HEK293 (cell line): Measurements from ENCODE around the gene NLGN1.
"Not testable (repeated sequence)": the region's sequence is repeated elsewhere in the genome, so short reads cannot be mapped to it uniquely, and the experiment has no call there.

Source experiments
- CTCF ChIA-PET: fragments of 350-600 bp; formaldehyde crosslinking; extraction: SDS; loops from one replicate; lab custom pipeline; 2021; ENCODE audit warnings: antibody characterized with exemption; lab: Yijun Ruan, JAX
- POLR2A ChIA-PET: fragments of 300-600 bp; formaldehyde crosslinking; extraction: SDS; loops from one replicate; lab custom pipeline; 2020; ENCODE audit warnings: antibody characterized with exemption, inconsistent platforms; lab: Yijun Ruan, JAX
- H3K27ac ChIP-seq: fragments of 200-500 bp; sonication (Bioruptor generic); 2 replicates; pipeline ENCODE4 v1.5.1; 2014; ENCODE audit warnings: low read depth, low read length, control low read depth, inconsistent platforms; ENCODE audit errors: extremely low read depth
- H3K36me3 ChIP-seq, 2 experiments: fragments of 200-500 bp in 1 of 2; sonication (Bioruptor generic) in 1 of 2; 1 replicate in 1 of 2; 2 replicates in 1 of 2; pipeline ENCODE4 v1.5.1; 2014 to 2017; ENCODE audit warnings: inconsistent platforms in 2 of 2, low read length in 2 of 2; ENCODE audit not compliant: control insufficient read depth in 2 of 2, insufficient read depth in 1 of 2
- H3K4me1 ChIP-seq: fragments of 200-500 bp; sonication (Bioruptor generic); 2 replicates; pipeline ENCODE4 v1.5.1; 2014; ENCODE audit warnings: mild to moderate bottlenecking, low read length, inconsistent platforms; ENCODE audit not compliant: control insufficient read depth, insufficient read depth
- H3K4me3 ChIP-seq: 2 replicates; pipeline ENCODE4 v1.5.1; 2011; ENCODE audit warnings: low read depth, mild to moderate bottlenecking, control low read depth, low read length, moderate library complexity
- H3K9me3 ChIP-seq: fragments of 200-500 bp; sonication (Bioruptor generic); 2 replicates; pipeline ENCODE4 v1.5.1; 2014; ENCODE audit warnings: low read depth, low read length, inconsistent platforms; ENCODE audit not compliant: control insufficient read depth, insufficient read depth
- GLI2 ChIP-seq: fragments of 450-650 bp; formaldehyde crosslinking; IDR thresholded peaks from 2 replicates; pipeline ENCODE4; 2017; ENCODE audit warnings: missing biosample characterization, missing genetic modification characterization, low read depth, borderline replicate concordance
- GLI4 ChIP-seq: fragments of 450-650 bp; formaldehyde crosslinking; IDR thresholded peaks from 2 replicates; pipeline ENCODE4 v1.5.1; 2016; ENCODE audit warnings: missing biosample characterization, missing genetic modification characterization
- IKZF3 ChIP-seq: fragments of 450-650 bp; IDR thresholded peaks from 2 replicates; pipeline ENCODE4 v1.5.0; 2018; ENCODE audit warnings: missing biosample characterization, mild to moderate bottlenecking, missing genetic modification characterization, moderate library complexity
- MEIS1 ChIP-seq: sonication (generic); formaldehyde crosslinking; IDR thresholded peaks from 2 replicates; pipeline ENCODE4 v1.8.1; 2022; ENCODE audit warnings: missing genetic modification reagents, mild to moderate bottlenecking, borderline replicate concordance
- MYNN ChIP-seq: fragments of 450-650 bp; formaldehyde crosslinking; IDR thresholded peaks from 2 replicates; pipeline ENCODE4 v1.5.1; 2016; ENCODE audit warnings: missing biosample characterization, missing genetic modification characterization, borderline replicate concordance
- MZF1 ChIP-seq: fragments of 450-650 bp; formaldehyde crosslinking; IDR thresholded peaks from 2 replicates; pipeline ENCODE4 v1.5.1; 2017; ENCODE audit warnings: missing biosample characterization, missing genetic modification characterization, borderline replicate concordance
- ZNF133 ChIP-seq: fragments of 450-650 bp; formaldehyde crosslinking; IDR thresholded peaks from 2 replicates; pipeline ENCODE4 v1.5.1; 2016; ENCODE audit warnings: missing biosample characterization, missing genetic modification characterization
- ZNF169 ChIP-seq: fragments of 450-650 bp; formaldehyde crosslinking; IDR thresholded peaks from 2 replicates; pipeline ENCODE4 v1.5.1; 2016; ENCODE audit warnings: missing biosample characterization, missing genetic modification characterization
- ZNF214 ChIP-seq: fragments of 450-650 bp; formaldehyde crosslinking; IDR thresholded peaks from 2 replicates; pipeline ENCODE4 v1.5.1; 2017; ENCODE audit warnings: missing biosample characterization, mild to moderate bottlenecking, missing genetic modification characterization, borderline replicate concordance
- ZNF248 ChIP-seq: fragments of 450-650 bp; formaldehyde crosslinking; IDR thresholded peaks from 2 replicates; pipeline ENCODE4 v1.5.1; 2017; ENCODE audit warnings: missing biosample characterization, missing genetic modification characterization
- ZNF292 ChIP-seq: fragments of 450-650 bp; formaldehyde crosslinking; IDR thresholded peaks from 2 replicates; pipeline ENCODE4 v1.5.1; 2016; ENCODE audit warnings: low read depth, missing biosample characterization, missing genetic modification characterization, borderline replicate concordance
- ZNF350 ChIP-seq: fragments of 450-650 bp; formaldehyde crosslinking; IDR thresholded peaks from 2 replicates; pipeline ENCODE4 v1.5.0; 2017; ENCODE audit warnings: missing biosample characterization, mild to moderate bottlenecking, missing genetic modification characterization
- ZNF37A ChIP-seq: fragments of 450-650 bp; IDR thresholded peaks from 2 replicates; pipeline ENCODE4 v1.5.1; 2018; ENCODE audit warnings: missing biosample characterization, missing genetic modification characterization
- ZNF433 ChIP-seq: fragments of 450-650 bp; formaldehyde crosslinking; IDR thresholded peaks from 2 replicates; pipeline ENCODE4 v1.5.1; 2016; ENCODE audit warnings: missing biosample characterization, missing genetic modification characterization, low read depth
- ZNF529 ChIP-seq: fragments of 450-650 bp; formaldehyde crosslinking; IDR thresholded peaks from 2 replicates; pipeline ENCODE4 v1.5.1; 2017; ENCODE audit warnings: missing genetic modification characterization, missing biosample characterization; ENCODE audit not compliant: insufficient replicate concordance
- ZNF530 ChIP-seq: fragments of 450-650 bp; formaldehyde crosslinking; IDR thresholded peaks from 2 replicates; pipeline ENCODE4 v1.5.1; 2016; ENCODE audit warnings: low read depth, missing biosample characterization, missing genetic modification characterization
- ZNF561 ChIP-seq: fragments of 450-650 bp; IDR thresholded peaks from 2 replicates; pipeline ENCODE4 v1.5.1; 2018; ENCODE audit warnings: missing biosample characterization, missing genetic modification characterization, borderline replicate concordance
- ZNF600 ChIP-seq: fragments of 450-650 bp; formaldehyde crosslinking; IDR thresholded peaks from 2 replicates; pipeline ENCODE4 v1.5.1; 2016; ENCODE audit warnings: missing biosample characterization, missing genetic modification characterization
- ZNF629 ChIP-seq: fragments of 450-650 bp; formaldehyde crosslinking; IDR thresholded peaks from 2 replicates; pipeline ENCODE4 v1.5.1; 2017; ENCODE audit warnings: missing biosample characterization, missing genetic modification characterization
- ZNF76 ChIP-seq: fragments of 450-650 bp; formaldehyde crosslinking; IDR thresholded peaks from 2 replicates; pipeline ENCODE4; 2016; ENCODE audit warnings: low read depth, missing biosample characterization, missing genetic modification characterization, borderline replicate concordance
- TF ChIP-seq, protein P1 (sequence below): fragments of 450-650 bp; formaldehyde crosslinking; IDR thresholded peaks from 2 replicates; pipeline ENCODE4 v1.5.1; 2016; ENCODE audit warnings: missing biosample characterization, missing genetic modification characterization, borderline replicate concordance
- TF ChIP-seq, protein P2 (sequence below): fragments of 450-650 bp; formaldehyde crosslinking; IDR thresholded peaks from 2 replicates; pipeline ENCODE4 v1.5.1; 2016; ENCODE audit warnings: missing biosample characterization, missing genetic modification characterization
- TF ChIP-seq, protein P3 (sequence below): IDR thresholded peaks from 2 replicates; pipeline ENCODE4 v1.6.1; 2011; ENCODE audit warnings: mild to moderate bottlenecking, low read depth, low read length, borderline replicate concordance

The NLGN1 gene

GRCh38 chr3:174204765-174205164 is 807.2 kb downstream of the NLGN1 start (continued):
- TF ChIP-seq, protein P1, sequence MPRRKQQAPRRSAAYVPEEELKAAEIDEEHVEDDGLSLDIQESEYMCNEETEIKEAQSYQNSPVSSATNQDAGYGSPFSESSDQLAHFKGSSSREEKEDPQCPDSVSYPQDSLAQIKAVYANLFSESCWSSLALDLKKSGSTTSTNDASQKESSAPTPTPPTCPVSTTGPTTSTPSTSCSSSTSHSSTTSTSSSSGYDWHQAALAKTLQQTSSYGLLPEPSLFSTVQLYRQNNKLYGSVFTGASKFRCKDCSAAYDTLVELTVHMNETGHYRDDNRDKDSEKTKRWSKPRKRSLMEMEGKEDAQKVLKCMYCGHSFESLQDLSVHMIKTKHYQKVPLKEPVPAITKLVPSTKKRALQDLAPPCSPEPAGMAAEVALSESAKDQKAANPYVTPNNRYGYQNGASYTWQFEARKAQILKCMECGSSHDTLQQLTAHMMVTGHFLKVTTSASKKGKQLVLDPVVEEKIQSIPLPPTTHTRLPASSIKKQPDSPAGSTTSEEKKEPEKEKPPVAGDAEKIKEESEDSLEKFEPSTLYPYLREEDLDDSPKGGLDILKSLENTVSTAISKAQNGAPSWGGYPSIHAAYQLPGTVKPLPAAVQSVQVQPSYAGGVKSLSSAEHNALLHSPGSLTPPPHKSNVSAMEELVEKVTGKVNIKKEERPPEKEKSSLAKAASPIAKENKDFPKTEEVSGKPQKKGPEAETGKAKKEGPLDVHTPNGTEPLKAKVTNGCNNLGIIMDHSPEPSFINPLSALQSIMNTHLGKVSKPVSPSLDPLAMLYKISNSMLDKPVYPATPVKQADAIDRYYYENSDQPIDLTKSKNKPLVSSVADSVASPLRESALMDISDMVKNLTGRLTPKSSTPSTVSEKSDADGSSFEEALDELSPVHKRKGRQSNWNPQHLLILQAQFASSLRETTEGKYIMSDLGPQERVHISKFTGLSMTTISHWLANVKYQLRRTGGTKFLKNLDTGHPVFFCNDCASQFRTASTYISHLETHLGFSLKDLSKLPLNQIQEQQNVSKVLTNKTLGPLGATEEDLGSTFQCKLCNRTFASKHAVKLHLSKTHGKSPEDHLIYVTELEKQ (tag by site-specific recombination), result no peak
- TF ChIP-seq ZNF529 (tag by site-specific recombination), result no peak
- no peak for TF ChIP-seq ZNF133 (tag by site-specific recombination)
- TF ChIP-seq IKZF3 (tag by site-specific recombination), result no peak
- TF ChIP-seq GLI2, result no peak
- no peak for TF ChIP-seq ZNF248 (tag by site-specific recombination)

GRCh38 chr3:174206607-174207192 is 809.2 kb downstream of the NLGN1 start:
- Histone ChIP-seq H3K36me3 (no peaks in the 10 kb centered on the region), H3K4me3 (no peak overlapping the region), H3K4me1 (no peaks in the 10 kb centered on the region), H3K27ac (no peak overlapping the region), H3K9me3 (no peaks in the 10 kb centered on the region)
- TF ChIP-seq ZNF629 (tag by site-specific recombination) (no peak), MEIS1 (CRISPR knock-in tag) (no peak), ZNF37A (tag by site-specific recombination) (no peak), ZNF350 (tag by site-specific recombination) (no peak), ZNF169 (tag by site-specific recombination) (no peak), MZF1 (tag by site-specific recombination) (no peak), ZNF600 (tag by site-specific recombination) (no peak), GLI4 (tag by site-specific recombination) (no peak), ZNF530 (tag by site-specific recombination) (no peak), ZNF214 (tag by site-specific recombination) (no peak), ZNF433 (tag by site-specific recombination) (no peak)
- TF ChIP-seq, protein P2, sequence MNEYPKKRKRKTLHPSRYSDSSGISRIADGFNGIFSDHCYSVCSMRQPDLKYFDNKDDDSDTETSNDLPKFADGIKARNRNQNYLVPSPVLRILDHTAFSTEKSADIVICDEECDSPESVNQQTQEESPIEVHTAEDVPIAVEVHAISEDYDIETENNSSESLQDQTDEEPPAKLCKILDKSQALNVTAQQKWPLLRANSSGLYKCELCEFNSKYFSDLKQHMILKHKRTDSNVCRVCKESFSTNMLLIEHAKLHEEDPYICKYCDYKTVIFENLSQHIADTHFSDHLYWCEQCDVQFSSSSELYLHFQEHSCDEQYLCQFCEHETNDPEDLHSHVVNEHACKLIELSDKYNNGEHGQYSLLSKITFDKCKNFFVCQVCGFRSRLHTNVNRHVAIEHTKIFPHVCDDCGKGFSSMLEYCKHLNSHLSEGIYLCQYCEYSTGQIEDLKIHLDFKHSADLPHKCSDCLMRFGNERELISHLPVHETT, result no peak
- TF ChIP-seq, protein P3, sequence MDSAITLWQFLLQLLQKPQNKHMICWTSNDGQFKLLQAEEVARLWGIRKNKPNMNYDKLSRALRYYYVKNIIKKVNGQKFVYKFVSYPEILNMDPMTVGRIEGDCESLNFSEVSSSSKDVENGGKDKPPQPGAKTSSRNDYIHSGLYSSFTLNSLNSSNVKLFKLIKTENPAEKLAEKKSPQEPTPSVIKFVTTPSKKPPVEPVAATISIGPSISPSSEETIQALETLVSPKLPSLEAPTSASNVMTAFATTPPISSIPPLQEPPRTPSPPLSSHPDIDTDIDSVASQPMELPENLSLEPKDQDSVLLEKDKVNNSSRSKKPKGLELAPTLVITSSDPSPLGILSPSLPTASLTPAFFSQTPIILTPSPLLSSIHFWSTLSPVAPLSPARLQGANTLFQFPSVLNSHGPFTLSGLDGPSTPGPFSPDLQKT, result no peak
- ChIA-PET POLR2A (no interaction called here), CTCF (no interaction called here)

- ChIA-PET CTCF (no interaction called here), POLR2A (no interaction called here)
- TF ChIP-seq MYNN (tag by site-specific recombination) (no peak), ZNF76 (tag by site-specific recombination) (no peak), ZNF292 (tag by site-specific recombination) (no peak), ZNF561 (tag by site-specific recombination) (no peak)
- Histone ChIP-seq H3K9me3 (no peaks in the 10 kb centered on the region), H3K27ac (no peak overlapping the region), H3K4me1 (no peaks in the 10 kb centered on the region), H3K36me3 (no peaks in the 10 kb centered on the region), H3K4me3 (no peak overlapping the region)
These were observed 810.6 kb downstream of the NLGN1 start for GRCh38 chr3:174208161-174208560.

DNA sequence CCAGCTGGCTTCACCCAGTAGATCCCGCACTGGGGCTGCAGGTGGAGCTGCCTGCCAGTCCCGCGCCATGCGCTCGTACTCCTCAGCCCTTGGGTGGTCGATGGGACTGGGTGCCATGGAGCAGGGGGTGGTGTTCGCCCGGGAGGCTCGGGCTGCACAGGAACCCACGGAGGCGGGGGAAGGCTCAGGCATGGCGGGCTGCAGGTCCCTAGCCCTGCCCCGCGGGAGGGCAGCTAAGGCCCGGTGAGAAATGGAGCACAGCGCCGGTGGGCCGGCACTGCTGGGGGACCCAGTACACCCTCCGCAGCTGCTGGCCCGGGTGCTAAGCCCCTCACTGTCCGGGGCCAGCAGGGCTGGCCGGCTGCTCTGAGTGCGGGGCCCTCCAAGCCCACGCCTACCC is 814.4 kb downstream of the NLGN1 start:
- CTCF ChIA-PET, H3K4me3 ChIP-seq, H3K9me3 ChIP-seq, POLR2A ChIA-PET, H3K36me3 ChIP-seq, H3K4me1 ChIP-seq, H3K27ac ChIP-seq: not testable (repeated sequence)
